ENCODE measurements around the gene ACADSB.

The ACADSB gene

GRCh38 chr10:123043409-123043925 is 34.7 kb downstream of the ACADSB start:
- DNase-seq: peak; percentile 26 to 42

- DNase-seq: no peak
Measured at GRCh38 chr10:123044391-123044790, 35.6 kb downstream of the ACADSB start.

GRCh38 chr10:123045961-123046731 is 37.3 kb downstream of the ACADSB start:
- DNase-seq: no peak

- no peak for DNase-seq
Measured at GRCh38 chr10:123057968-123058367, 49.2 kb downstream of the ACADSB start.

GRCh38 chr10:123061865-123062264 is 53.1 kb downstream of the ACADSB start:
- DNase-seq: no peak

GRCh38 chr10:123062726-123063125 is 53.9 kb downstream of the ACADSB start:
- no peak for DNase-seq

GRCh38 chr10:123068087-123068853 is 59.5 kb downstream of the ACADSB start:
- no peak for DNase-seq

- no peak for DNase-seq
Measured at GRCh38 chr10:123069246-123069986, 60.6 kb downstream of the ACADSB start.

GRCh38 chr10:123073187-123073586 is 64.4 kb downstream of the ACADSB start:
- no peak for DNase-seq

GRCh38 chr10:123074215-123074614 is 65.4 kb downstream of the ACADSB start:
- no peak for DNase-seq

GRCh38 chr10:123081896-123082295 is 73.1 kb downstream of the ACADSB start:
- DNase-seq: no peak

- DNase-seq: no peak
Measured at GRCh38 chr10:123083811-123084210, 75.0 kb downstream of the ACADSB start.

- DNase-seq: no peak
Measured at GRCh38 chr10:123086281-123086680, 77.5 kb downstream of the ACADSB start.

- no peak for DNase-seq
Measured at GRCh38 chr10:123087348-123087747, 78.5 kb downstream of the ACADSB start.

- DNase-seq: no peak
Measured at GRCh38 chr10:123087786-123088185, 79.0 kb downstream of the ACADSB start.

GRCh38 chr10:123092635-123093414 is 84.0 kb downstream of the ACADSB start:
- DNase-seq: no peak

- no peak for DNase-seq
Measured at GRCh38 chr10:123093489-123093888, 84.7 kb downstream of the ACADSB start.

- DNase-seq: no peak
Measured at GRCh38 chr10:123096452-123096851, 87.6 kb downstream of the ACADSB start.

- no peak for DNase-seq
Measured at GRCh38 chr10:123097039-123097438, 88.2 kb downstream of the ACADSB start.

- DNase-seq: no peak
Measured at GRCh38 chr10:123100030-123100762, 91.4 kb downstream of the ACADSB start.

- no peak for DNase-seq
Measured at GRCh38 chr10:123101872-123102271, 93.1 kb downstream of the ACADSB start.

GRCh38 chr10:123102673-123103072 is 93.9 kb downstream of the ACADSB start:
- DNase-seq: no peak

All from CD4-positive, alpha-beta T cell treated with Interleukin-1 beta for 1 hour (primary cell).